ENCODE results near the gene CELF5. TPM values are rescaled to one million over a fixed set of nuclear protein-coding genes. Genes with fewer than 3 reads are reported as not detected.
"Not testable (repeated sequence)": the region's sequence is repeated elsewhere in the genome, so short reads cannot be mapped to it uniquely, and the experiment has no call there.

The CELF5 gene
- total RNA-seq, 1 donor from 2014 or later: not detected

- ATAC-seq (no peak), DNase-seq (no peak)
- intact Hi-C loops (cut with DNase I): no loop called here
- H3K4me1 ChIP-seq: peaks cover 7% of the 10 kb centered on the region
- no peaks in the 10 kb centered on the region for H3K36me3 ChIP-seq
- TF ChIP-seq, protein P1, sequence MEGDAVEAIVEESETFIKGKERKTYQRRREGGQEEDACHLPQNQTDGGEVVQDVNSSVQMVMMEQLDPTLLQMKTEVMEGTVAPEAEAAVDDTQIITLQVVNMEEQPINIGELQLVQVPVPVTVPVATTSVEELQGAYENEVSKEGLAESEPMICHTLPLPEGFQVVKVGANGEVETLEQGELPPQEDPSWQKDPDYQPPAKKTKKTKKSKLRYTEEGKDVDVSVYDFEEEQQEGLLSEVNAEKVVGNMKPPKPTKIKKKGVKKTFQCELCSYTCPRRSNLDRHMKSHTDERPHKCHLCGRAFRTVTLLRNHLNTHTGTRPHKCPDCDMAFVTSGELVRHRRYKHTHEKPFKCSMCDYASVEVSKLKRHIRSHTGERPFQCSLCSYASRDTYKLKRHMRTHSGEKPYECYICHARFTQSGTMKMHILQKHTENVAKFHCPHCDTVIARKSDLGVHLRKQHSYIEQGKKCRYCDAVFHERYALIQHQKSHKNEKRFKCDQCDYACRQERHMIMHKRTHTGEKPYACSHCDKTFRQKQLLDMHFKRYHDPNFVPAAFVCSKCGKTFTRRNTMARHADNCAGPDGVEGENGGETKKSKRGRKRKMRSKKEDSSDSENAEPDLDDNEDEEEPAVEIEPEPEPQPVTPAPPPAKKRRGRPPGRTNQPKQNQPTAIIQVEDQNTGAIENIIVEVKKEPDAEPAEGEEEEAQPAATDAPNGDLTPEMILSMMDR (IDR thresholded peaks at IDR 0.05): no peak
- no peak overlapping the region for H3K27ac ChIP-seq
- H3K4me3 ChIP-seq: no peak overlapping the region
- H3K27me3 ChIP-seq (ENCODE audit: low read depth): peaks cover 49% of the 10 kb centered on the region
- no peaks in the 10 kb centered on the region for H3K9me3 ChIP-seq
Observed at GRCh38 chr19:3283246-3283751, 58.8 kb downstream of the CELF5 start.

GRCh38 chr19:3283886-3284657 lies 59.6 kb downstream of the CELF5 start:
- H3K9me3 ChIP-seq: no peaks in the 10 kb centered on the region
- H3K4me3 ChIP-seq: peak overlapping the region; percentile 32
- DNase-seq (no peak), ATAC-seq (no peak)
- H3K27me3 ChIP-seq (ENCODE audit: low read depth): peaks cover 48% of the 10 kb centered on the region
- H3K36me3 ChIP-seq: no peaks in the 10 kb centered on the region
- TF ChIP-seq, protein P1 (IDR thresholded peaks at IDR 0.05): no peak
- H3K27ac ChIP-seq: no peak overlapping the region
- H3K4me1 ChIP-seq: peaks cover 7% of the 10 kb centered on the region
- intact Hi-C loops (cut with DNase I): no loop called here

DNA sequence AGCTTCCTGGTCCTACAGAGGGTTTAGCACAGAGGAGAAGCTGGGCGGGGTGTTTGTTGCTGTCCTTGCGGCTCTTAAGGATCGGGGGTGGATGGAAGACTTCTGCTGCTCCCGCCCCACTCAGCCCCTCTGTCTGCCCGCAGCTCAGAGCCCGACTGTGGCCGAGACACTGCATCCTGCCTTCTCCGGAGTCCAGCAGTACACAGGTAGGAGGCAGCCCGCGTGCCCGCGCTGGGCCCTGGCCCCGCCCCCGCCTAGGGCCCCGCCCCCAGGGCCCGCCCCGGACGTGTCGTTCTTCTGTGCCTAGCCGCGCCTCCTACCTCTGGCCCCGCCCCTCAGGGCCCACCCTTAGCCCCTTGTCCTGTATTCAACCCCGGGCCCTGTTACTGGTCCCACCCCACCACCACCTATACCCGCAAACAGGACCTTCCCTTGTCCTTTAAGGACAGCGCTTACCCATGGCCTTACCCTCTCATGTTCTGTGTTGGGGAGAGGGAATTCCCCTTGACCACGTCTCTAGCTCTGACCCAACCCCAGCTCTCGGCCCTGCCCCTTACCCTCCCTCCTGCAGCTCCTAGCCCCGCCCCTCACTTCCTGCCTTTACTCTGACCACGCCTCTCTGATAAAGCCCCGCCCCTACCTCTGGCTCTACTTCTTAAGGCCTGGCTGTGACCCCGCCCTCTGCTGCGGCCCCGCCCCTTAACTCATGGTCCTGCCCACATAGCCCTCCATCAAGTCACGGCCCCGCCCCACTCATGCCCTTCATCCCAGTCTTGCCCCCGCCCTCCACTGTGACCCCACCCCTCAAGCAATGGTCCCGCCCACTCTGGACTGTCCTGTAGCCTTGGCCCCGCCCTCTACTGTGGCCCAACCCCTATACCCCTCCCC lies 60.5 kb downstream of the CELF5 start:
- Histone ChIP-seq H3K9me3 (no peaks in the 10 kb centered on the region), H3K27me3 (ENCODE audit: low read depth) (peaks cover 44% of the 10 kb centered on the region), H3K4me1 (peaks cover 7% of the 10 kb centered on the region), H3K27ac (no peak overlapping the region), H3K36me3 (no peaks in the 10 kb centered on the region), H3K4me3 (peak overlapping the region; percentile 32)
- intact Hi-C loops (cut with DNase I): no loop called here
- DNase-seq: peak; percentile 90
- TF ChIP-seq, protein P1 (IDR thresholded peaks at IDR 0.05): no peak
- peak; percentile 85 to 87 for ATAC-seq

DNA sequence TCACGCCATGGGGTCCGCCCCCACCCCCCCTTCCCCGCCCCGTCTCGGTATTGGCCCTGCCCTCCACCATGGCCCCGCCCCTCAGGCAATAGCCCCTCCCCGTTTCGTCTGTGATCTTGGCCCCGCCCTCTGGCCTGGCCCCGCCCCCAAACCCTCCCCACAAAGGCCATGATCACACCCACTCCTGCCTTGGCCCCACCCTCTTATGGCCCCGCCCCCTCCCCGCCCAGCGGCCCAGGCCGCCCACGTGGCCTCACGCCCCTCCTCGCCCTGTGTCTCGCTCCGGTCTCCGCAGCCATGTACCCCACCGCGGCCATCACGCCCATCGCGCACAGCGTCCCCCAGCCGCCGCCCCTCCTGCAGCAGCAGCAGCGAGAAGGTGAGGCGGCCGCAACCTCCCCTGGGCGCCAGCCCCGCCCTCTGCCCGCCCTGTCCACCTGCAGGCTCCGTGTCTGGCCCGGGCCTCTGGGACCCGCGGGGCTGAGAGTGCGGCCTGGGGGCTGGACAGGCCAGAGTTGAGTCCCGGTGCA lies 61.3 kb downstream of the CELF5 start:
- ATAC-seq: peak; percentile 62 to 68
- peak overlapping the region; percentile 29 for H3K4me3 ChIP-seq

DNA sequence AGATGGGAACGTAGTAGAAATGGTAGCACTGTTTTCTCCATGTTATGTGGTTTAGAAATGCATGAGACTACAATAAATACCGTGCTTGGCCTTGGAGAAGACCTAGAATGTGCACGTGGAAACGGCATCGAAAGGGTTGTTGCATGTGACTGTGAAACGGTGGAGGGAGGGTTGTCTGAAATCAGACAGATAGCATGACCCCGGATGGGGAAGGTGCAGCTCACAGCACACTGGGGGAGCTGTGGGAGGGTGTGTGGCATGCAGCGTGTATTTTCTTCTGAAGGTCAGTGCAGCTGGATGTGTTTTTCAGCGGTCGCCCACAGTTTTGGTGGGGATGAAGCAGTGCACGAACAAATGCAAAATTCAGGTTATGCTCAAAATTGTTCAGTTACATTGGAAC lies 63.4 kb downstream of the CELF5 start:
- Histone ChIP-seq H3K27ac (no peak overlapping the region), H3K36me3 (no peaks in the 10 kb centered on the region), H3K4me1 (peaks cover 7% of the 10 kb centered on the region), H3K9me3 (no peaks in the 10 kb centered on the region), H3K27me3 (ENCODE audit: low read depth) (peaks cover 34% of the 10 kb centered on the region), H3K4me3 (no peak overlapping the region)
- TF ChIP-seq, protein P1 (IDR thresholded peaks at IDR 0.05): no peak
- intact Hi-C loops (cut with DNase I): no loop called here
- ATAC-seq (no peak), DNase-seq (no peak)

More for the DNA sequence above, 61.3 kb downstream of the CELF5 start:
- H3K27ac ChIP-seq: no peak overlapping the region
- no peak for DNase-seq
- peaks cover 7% of the 10 kb centered on the region for H3K4me1 ChIP-seq
- intact Hi-C loops (cut with DNase I): no loop called here
- H3K36me3 ChIP-seq: no peaks in the 10 kb centered on the region
- TF ChIP-seq, protein P1 (IDR thresholded peaks at IDR 0.05): no peak
- peaks cover 48% of the 10 kb centered on the region for H3K27me3 ChIP-seq (ENCODE audit: low read depth)
- no peaks in the 10 kb centered on the region for H3K9me3 ChIP-seq

DNA sequence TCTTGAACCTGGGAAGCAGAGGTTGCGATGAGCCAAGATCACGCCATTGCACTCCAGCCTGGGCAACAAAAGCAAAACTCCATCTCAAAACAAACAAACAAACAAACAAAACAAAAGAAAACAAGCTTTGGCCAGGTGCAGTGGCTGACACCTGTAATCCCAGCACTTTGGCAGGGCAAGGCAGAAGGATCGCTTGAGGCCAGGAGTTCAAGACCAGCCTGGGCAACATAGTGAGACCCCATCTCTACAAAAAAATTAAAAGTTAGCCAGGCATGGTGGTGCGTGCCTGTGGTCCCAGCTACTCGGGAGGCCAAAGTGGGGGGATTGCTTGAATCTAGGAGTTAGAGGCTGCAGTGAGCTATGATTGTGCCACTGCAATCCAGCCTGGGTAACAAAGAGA lies 64.0 kb downstream of the CELF5 start:
- H3K9me3 ChIP-seq; H3K27ac ChIP-seq; H3K36me3 ChIP-seq; intact Hi-C loops (cut with DNase I); ATAC-seq; DNase-seq; H3K4me1 ChIP-seq; H3K4me3 ChIP-seq: not testable (repeated sequence)
- peaks cover 31% of the 10 kb centered on the region for H3K27me3 ChIP-seq (ENCODE audit: low read depth)
